ENCODE results near the gene UBALD2.

DNA sequence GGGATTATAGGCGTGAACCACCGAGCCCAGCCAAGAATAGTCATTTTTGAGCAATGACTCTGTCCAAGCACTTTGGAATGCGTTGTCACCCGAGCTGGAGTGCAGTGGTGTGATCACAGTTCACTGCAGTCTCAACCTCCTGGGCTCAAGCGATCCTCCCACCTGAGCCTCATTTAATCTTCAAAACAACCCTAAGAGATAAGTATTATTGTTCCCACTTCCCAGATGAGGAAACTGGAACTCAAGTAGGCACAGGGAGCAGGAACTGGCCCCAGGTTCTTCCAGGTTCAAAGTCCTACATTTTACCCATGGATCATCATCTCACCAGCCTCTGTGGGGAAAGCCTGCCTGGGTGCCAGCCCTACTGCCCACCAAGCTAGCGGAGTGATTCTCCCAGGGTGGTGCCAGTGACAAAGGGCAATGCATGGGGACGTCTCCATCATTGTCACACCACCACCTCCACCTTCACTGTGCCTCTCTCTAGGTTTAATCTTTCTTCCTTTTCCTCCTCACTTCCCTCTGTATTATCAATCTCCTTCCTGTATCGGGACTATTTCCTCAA lies 13.6 kb upstream of the UBALD2 start:
- TF ChIP-seq, protein P1, sequence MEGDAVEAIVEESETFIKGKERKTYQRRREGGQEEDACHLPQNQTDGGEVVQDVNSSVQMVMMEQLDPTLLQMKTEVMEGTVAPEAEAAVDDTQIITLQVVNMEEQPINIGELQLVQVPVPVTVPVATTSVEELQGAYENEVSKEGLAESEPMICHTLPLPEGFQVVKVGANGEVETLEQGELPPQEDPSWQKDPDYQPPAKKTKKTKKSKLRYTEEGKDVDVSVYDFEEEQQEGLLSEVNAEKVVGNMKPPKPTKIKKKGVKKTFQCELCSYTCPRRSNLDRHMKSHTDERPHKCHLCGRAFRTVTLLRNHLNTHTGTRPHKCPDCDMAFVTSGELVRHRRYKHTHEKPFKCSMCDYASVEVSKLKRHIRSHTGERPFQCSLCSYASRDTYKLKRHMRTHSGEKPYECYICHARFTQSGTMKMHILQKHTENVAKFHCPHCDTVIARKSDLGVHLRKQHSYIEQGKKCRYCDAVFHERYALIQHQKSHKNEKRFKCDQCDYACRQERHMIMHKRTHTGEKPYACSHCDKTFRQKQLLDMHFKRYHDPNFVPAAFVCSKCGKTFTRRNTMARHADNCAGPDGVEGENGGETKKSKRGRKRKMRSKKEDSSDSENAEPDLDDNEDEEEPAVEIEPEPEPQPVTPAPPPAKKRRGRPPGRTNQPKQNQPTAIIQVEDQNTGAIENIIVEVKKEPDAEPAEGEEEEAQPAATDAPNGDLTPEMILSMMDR (IDR thresholded peaks at IDR 0.05) = no peak
- peak in 1 of 2 donors; percentile 22 for TF ChIP-seq POLR2A (IDR thresholded peaks at IDR 0.05)

Measured in Peyer's patch (tissue), 4 donors.